ENCODE results near the gene CNOT6L. TPM values are rescaled to one million over a fixed set of nuclear protein-coding genes. Genes with fewer than 3 reads are reported as not detected.
"Not testable (repeated sequence)": the region's sequence is repeated elsewhere in the genome, so short reads cannot be mapped to it uniquely, and the experiment has no call there.

CNOT6L gene
- total RNA-seq, 1 donor from 2014 or later = 22.1 TPM

DNA sequence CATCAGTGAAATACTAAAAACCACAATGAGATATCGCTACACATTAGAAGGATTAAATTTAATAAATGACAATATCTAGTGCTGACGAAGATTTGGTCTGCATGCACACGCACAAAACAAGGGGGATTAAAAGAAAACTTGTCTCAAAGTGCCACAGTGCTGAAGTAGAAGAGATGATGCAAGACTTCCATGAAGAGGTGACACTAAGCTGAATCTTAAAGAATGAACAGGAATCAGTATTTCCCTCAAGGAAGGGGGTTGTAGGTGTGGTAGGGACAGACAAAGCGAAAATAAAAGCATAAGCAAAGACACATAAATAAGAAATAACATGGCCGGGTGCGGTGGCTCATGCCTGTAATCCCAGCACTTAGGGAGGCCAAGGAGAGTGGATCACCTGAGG is 33.5 kb downstream of the CNOT6L start:
- Histone ChIP-seq H3K36me3 (no peaks in the 10 kb centered on the region), H3K27me3 (no peaks in the 10 kb centered on the region), H3K4me3 (no peak overlapping the region), H3K27ac (no peak overlapping the region), H3K4me1 (peaks cover 28% of the 10 kb centered on the region), H3K9me3 (no peaks in the 10 kb centered on the region)
- no peak for DNase-seq (ENCODE audit: extremely low spot score in 2 of 2)
- intact Hi-C loops (cut with DNase I) = no loop called here
- TF ChIP-seq POLR2A (IDR thresholded peaks at IDR 0.05) (no peak), POLR2AphosphoS5 (IDR thresholded peaks at IDR 0.05; ENCODE audit: insufficient read depth in 1 of 2, low read depth in 1 of 2) (no peak)
- TF ChIP-seq, protein P1, sequence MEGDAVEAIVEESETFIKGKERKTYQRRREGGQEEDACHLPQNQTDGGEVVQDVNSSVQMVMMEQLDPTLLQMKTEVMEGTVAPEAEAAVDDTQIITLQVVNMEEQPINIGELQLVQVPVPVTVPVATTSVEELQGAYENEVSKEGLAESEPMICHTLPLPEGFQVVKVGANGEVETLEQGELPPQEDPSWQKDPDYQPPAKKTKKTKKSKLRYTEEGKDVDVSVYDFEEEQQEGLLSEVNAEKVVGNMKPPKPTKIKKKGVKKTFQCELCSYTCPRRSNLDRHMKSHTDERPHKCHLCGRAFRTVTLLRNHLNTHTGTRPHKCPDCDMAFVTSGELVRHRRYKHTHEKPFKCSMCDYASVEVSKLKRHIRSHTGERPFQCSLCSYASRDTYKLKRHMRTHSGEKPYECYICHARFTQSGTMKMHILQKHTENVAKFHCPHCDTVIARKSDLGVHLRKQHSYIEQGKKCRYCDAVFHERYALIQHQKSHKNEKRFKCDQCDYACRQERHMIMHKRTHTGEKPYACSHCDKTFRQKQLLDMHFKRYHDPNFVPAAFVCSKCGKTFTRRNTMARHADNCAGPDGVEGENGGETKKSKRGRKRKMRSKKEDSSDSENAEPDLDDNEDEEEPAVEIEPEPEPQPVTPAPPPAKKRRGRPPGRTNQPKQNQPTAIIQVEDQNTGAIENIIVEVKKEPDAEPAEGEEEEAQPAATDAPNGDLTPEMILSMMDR (IDR thresholded peaks at IDR 0.05) = no peak

DNA sequence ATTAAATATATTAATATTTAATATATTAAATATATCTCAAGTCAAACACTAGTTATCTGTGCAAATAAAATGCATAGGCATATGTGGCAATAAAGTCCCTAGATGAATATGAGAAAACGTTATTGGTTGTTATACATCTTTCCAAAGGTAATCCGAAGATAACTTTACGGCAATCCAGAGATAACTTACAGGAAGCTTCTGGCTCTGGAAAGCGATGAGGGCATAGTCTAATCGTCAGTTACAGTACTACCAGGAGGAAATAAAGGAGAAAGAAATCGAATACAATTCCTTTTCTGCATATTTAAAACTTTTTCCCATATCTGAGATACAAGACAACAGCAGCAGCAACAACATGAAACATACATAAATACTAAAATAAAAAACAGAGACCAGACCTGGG is 35.3 kb downstream of the CNOT6L start:
- H3K27me3 ChIP-seq = no peaks in the 10 kb centered on the region
- no peak overlapping the region for H3K4me3 ChIP-seq
- no peaks in the 10 kb centered on the region for H3K36me3 ChIP-seq
- TF ChIP-seq POLR2AphosphoS5 (IDR thresholded peaks at IDR 0.05; ENCODE audit: insufficient read depth in 1 of 2, low read depth in 1 of 2) = no peak
- TF ChIP-seq, protein P1 (IDR thresholded peaks at IDR 0.05) = no peak
- no peak for TF ChIP-seq POLR2A (IDR thresholded peaks at IDR 0.05)
- intact Hi-C loops (cut with DNase I) = no loop called here
- H3K27ac ChIP-seq = no peak overlapping the region
- H3K4me1 ChIP-seq = peaks cover 18% of the 10 kb centered on the region
- no peaks in the 10 kb centered on the region for H3K9me3 ChIP-seq
- DNase-seq (ENCODE audit: extremely low spot score in 2 of 2) = no peak

DNA sequence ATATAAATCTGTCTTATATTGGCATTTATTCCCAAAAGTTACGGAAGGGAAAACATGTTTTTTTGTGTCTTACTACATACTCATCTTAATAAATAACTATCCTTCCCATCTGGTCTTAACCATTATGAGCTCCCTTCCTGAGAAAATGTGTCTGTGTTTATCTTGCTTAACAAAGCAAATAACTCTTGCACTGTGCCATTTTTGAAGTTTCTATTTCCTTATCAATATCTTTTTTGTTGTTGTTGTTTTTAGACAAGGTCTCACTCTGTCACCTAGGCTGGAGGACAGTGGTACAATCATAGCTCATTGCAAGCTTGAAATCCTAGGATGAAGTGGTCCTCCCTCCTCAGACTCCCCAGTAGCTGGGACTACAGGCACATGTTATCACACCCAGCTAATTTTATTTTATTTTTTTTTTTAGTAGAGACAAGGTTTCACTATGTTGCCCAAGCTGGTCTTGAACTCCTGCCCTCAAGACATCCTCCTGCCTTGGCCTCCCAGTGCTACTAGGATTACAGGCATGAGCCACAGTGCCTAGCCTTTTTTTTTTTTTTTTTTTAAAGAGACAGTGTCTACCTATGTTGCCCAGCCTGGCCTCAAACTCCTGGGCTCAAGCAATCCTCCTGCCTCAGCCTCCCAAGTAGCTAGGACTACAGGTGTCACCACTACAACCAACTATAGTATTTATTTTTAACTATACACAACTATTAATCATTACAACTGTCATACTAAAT is 36.9 kb downstream of the CNOT6L start:
- peaks cover 22% of the 10 kb centered on the region for H3K4me1 ChIP-seq
- H3K9me3 ChIP-seq = no peaks in the 10 kb centered on the region
- no peak for DNase-seq (ENCODE audit: extremely low spot score in 2 of 2)
- no peak overlapping the region for H3K27ac ChIP-seq
- H3K36me3 ChIP-seq = no peaks in the 10 kb centered on the region
- TF ChIP-seq, protein P1 (IDR thresholded peaks at IDR 0.05) = no peak
- TF ChIP-seq POLR2AphosphoS5 (IDR thresholded peaks at IDR 0.05; ENCODE audit: insufficient read depth in 1 of 2, low read depth in 1 of 2) = no peak
- no peak for TF ChIP-seq POLR2A (IDR thresholded peaks at IDR 0.05)
- intact Hi-C loops (cut with DNase I) = no loop called here
- no peak overlapping the region for H3K4me3 ChIP-seq
- no peaks in the 10 kb centered on the region for H3K27me3 ChIP-seq

DNA sequence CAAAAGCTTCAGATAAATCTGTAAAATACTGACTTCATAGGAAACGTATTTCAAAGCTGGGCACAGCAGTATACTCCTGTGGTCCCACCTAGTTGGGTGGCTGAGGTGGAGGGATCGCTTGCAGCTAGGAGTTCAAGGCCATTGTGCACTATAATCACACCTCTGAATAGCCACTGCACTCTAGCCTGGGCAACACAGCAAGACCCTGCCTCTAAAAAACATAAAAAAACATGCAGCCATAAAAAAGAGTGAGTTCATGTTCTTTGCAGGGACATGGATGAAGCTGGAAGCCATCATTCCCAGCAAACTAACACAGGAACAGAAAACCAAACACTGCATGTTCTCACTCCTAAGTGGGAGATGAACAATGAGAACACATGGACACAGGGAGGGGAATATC is 38.4 kb downstream of the CNOT6L start:
- H3K9me3 ChIP-seq; H3K4me3 ChIP-seq; H3K36me3 ChIP-seq; intact Hi-C loops (cut with DNase I); DNase-seq (ENCODE audit: extremely low spot score in 2 of 2); H3K27ac ChIP-seq; H3K27me3 ChIP-seq: not testable (repeated sequence)
- H3K4me1 ChIP-seq = peaks cover 32% of the 10 kb centered on the region

DNA sequence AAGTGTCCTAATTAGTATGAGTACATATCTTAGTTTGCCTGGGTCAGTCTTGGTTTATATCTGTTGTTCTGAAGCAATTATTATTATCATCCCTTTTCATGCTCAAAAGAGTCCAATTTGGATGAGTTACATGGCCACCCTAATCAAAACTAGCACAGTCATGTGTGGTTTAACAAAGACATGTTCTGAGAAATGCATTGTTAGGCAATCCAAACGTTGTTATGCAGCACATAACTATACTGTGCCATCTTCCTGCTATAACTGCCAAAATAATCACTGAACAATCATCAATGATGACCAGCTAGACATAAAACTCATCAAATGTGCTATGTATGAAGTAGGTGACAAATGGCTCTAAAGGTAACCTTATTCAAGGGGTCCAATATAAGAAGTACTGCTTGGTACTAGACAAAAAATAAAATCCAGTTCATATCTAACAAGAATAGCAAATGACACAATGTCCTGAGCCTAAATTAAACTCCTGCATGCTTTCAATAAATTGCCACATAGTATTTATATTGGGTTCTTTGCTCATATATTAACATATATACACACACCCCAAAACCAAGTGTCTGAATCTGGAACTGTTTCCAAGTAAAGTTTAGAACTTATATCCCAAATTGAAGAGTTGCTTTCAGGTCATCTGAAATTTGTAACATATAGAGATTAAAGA is 41.9 kb downstream of the CNOT6L start:
- intact Hi-C loops (cut with DNase I) = no loop called here
- no peak overlapping the region for H3K27ac ChIP-seq

More for the DNA sequence above, 41.9 kb downstream of the CNOT6L start:
- Histone ChIP-seq H3K4me3 (no peak overlapping the region), H3K9me3 (no peaks in the 10 kb centered on the region), H3K4me1 (peaks cover 28% of the 10 kb centered on the region), H3K27me3 (no peaks in the 10 kb centered on the region), H3K36me3 (peaks cover 0 to 25% of the 10 kb centered on the region in 2 donors)
- DNase-seq (ENCODE audit: extremely low spot score in 2 of 2) = no peak
- no peak for TF ChIP-seq POLR2A (IDR thresholded peaks at IDR 0.05)
- no peak for TF ChIP-seq POLR2AphosphoS5 (IDR thresholded peaks at IDR 0.05; ENCODE audit: insufficient read depth in 1 of 2, low read depth in 1 of 2)
- TF ChIP-seq, protein P1 (IDR thresholded peaks at IDR 0.05) = no peak
